Activated CD4-positive, alpha-beta memory T cell treated with anti-CD3 and anti-CD28 coated beads for 36 hours (primary cell): Measurements from ENCODE around the gene ANO8. TPM values are rescaled to one million over a fixed set of nuclear protein-coding genes. Genes with fewer than 3 reads are reported as not detected.

Source experiments
- CTCF ChIA-PET: fragments of 350-600 bp; sonication (Branson Sonifier 250); formaldehyde crosslinking; loops from one replicate; lab custom pipeline; 2021; ENCODE audit warnings: antibody characterized with exemption, inconsistent platforms; lab: Charles Lee
- POLR2A ChIA-PET: fragments of 350-600 bp; sonication (Branson Sonifier 250); formaldehyde crosslinking; loops from one replicate; lab custom pipeline; 2021; ENCODE audit warnings: antibody characterized with exemption; lab: Charles Lee
- DNase-seq: peaks from one replicate; pipeline ENCODE4 v3.0.0-alpha.2; 2020
- H3K27ac Mint-ChIP-seq: one replicate; pipeline ENCODE4 v1.8.0; 2021; ENCODE audit warnings: mixed read lengths
- H3K27me3 Mint-ChIP-seq: one replicate; pipeline ENCODE4 v1.8.0; 2021; ENCODE audit warnings: mixed read lengths
- H3K36me3 Mint-ChIP-seq: one replicate; pipeline ENCODE4 v1.8.0; 2021; ENCODE audit warnings: mixed read lengths
- H3K4me1 Mint-ChIP-seq: one replicate; pipeline ENCODE4 v1.8.0; 2021; ENCODE audit warnings: low read depth, mixed read lengths
- H3K4me3 Mint-ChIP-seq: one replicate; pipeline ENCODE4 v1.8.0; 2021; ENCODE audit warnings: mild to moderate bottlenecking, mixed read lengths
- H3K9me3 Mint-ChIP-seq: one replicate; pipeline ENCODE4 v1.8.0; 2021; ENCODE audit warnings: mixed read lengths
- intact Hi-C: fragments of 100-400 bp; cut with micrococcal nuclease; formaldehyde crosslinking; loops from one replicate; pipeline ENCODE4 v1.15.1; 2023
- total RNA-seq, 2 experiments: library from RNA; stranded (reverse); gene quantifications; one replicate each; pipeline ENCODE4 v1.2.3, GENCODE V29; 2021

The ANO8 gene
- total RNA-seq, 2 experiments from 2014 or later = 5.8 to 6.0 TPM

GRCh38 chr19:17325881-17326594 lies 8.6 kb downstream of the ANO8 start:
- Mint-ChIP-seq H3K9me3 (no peaks in the 10 kb centered on the region), H3K36me3 (peaks cover 5% of the 10 kb centered on the region), H3K4me1 (peaks cover 3% of the 10 kb centered on the region), H3K4me3 (no peak overlapping the region), H3K27me3 (no peaks in the 10 kb centered on the region), H3K27ac (no peak overlapping the region)
- intact Hi-C loops = no loop called here
- ChIA-PET CTCF (no interaction called here), POLR2A (interaction anchor here (0.5 to 1.0 kb wide), 2 partner anchors 17 to 73 kb away, joined by 3 to 4 read pairs; partner anchors contain the start of gene DDA1)
- no peak for DNase-seq

- peaks cover 3% of the 10 kb centered on the region for H3K4me1 Mint-ChIP-seq
- peaks cover 7% of the 10 kb centered on the region for H3K36me3 Mint-ChIP-seq
- ChIA-PET CTCF (no interaction called here), POLR2A (no interaction called here)
- H3K27ac Mint-ChIP-seq = no peak overlapping the region
- no peaks in the 10 kb centered on the region for H3K9me3 Mint-ChIP-seq
- no peak for DNase-seq
- H3K4me3 Mint-ChIP-seq = no peak overlapping the region
- intact Hi-C loops = no loop called here
- H3K27me3 Mint-ChIP-seq = no peaks in the 10 kb centered on the region
Measured at GRCh38 chr19:17325133-17325532, 9.5 kb downstream of the ANO8 start.

GRCh38 chr19:17324357-17325114 lies 10.1 kb downstream of the ANO8 start:
- peaks cover 13% of the 10 kb centered on the region for H3K36me3 Mint-ChIP-seq
- intact Hi-C loops = no loop called here
- H3K4me1 Mint-ChIP-seq = no peaks in the 10 kb centered on the region
- H3K9me3 Mint-ChIP-seq = no peaks in the 10 kb centered on the region
- no peaks in the 10 kb centered on the region for H3K27me3 Mint-ChIP-seq
- ChIA-PET POLR2A (no interaction called here), CTCF (interaction anchor here (0.8 kb wide), 1 partner anchor 9 kb away, joined by 3 read pairs; no protein-coding TSS in a partner anchor)
- no peak overlapping the region for H3K4me3 Mint-ChIP-seq
- no peak for DNase-seq
- H3K27ac Mint-ChIP-seq = no peak overlapping the region

GRCh38 chr19:17323964-17324332 lies 10.7 kb downstream of the ANO8 start:
- no peak overlapping the region for H3K4me3 Mint-ChIP-seq
- peak; percentile 49 for DNase-seq

GRCh38 chr19:17323300-17323963 lies 11.2 kb downstream of the ANO8 start:
- ChIA-PET POLR2A (no interaction called here), CTCF (no interaction called here)
- no peaks in the 10 kb centered on the region for H3K27me3 Mint-ChIP-seq

More at GRCh38 chr19:17323964-17324332, 10.7 kb downstream of the ANO8 start:
- ChIA-PET CTCF (interaction anchor here (0.8 kb wide), 1 partner anchor 10 kb away, joined by 3 read pairs; no protein-coding TSS in a partner anchor), POLR2A (no interaction called here)
- intact Hi-C loops = no loop called here
- Mint-ChIP-seq H3K36me3 (peaks cover 15% of the 10 kb centered on the region), H3K27me3 (no peaks in the 10 kb centered on the region), H3K4me1 (no peaks in the 10 kb centered on the region), H3K9me3 (no peaks in the 10 kb centered on the region), H3K27ac (no peak overlapping the region)

GRCh38 chr19:17322854-17323253 lies 11.8 kb downstream of the ANO8 start:
- POLR2A ChIA-PET = no interaction called here
- CTCF ChIA-PET = no interaction called here
- no peak for DNase-seq
- intact Hi-C loops = no loop called here
- H3K4me3 Mint-ChIP-seq = no peak overlapping the region
- no peaks in the 10 kb centered on the region for H3K27me3 Mint-ChIP-seq
- H3K9me3 Mint-ChIP-seq = no peaks in the 10 kb centered on the region
- no peak overlapping the region for H3K27ac Mint-ChIP-seq
- no peaks in the 10 kb centered on the region for H3K4me1 Mint-ChIP-seq
- H3K36me3 Mint-ChIP-seq = peaks cover 16% of the 10 kb centered on the region

More at GRCh38 chr19:17323300-17323963, 11.2 kb downstream of the ANO8 start:
- H3K4me1 Mint-ChIP-seq = no peaks in the 10 kb centered on the region
- no peak overlapping the region for H3K4me3 Mint-ChIP-seq
- no peak for DNase-seq
- no peaks in the 10 kb centered on the region for H3K9me3 Mint-ChIP-seq
- H3K36me3 Mint-ChIP-seq = peaks cover 15% of the 10 kb centered on the region
- intact Hi-C loops = no loop called here
- no peak overlapping the region for H3K27ac Mint-ChIP-seq

GRCh38 chr19:17321655-17322489 lies 12.8 kb downstream of the ANO8 start:
- intact Hi-C loops = no loop called here
- ChIA-PET POLR2A (interaction anchor here (1.3 kb wide), 1 partner anchor 13 kb away, joined by 3 read pairs; the partner anchor contains the start of gene DDA1), CTCF (no interaction called here)
- Mint-ChIP-seq H3K4me1 (no peaks in the 10 kb centered on the region), H3K27ac (no peak overlapping the region), H3K36me3 (peaks cover 17% of the 10 kb centered on the region), H3K27me3 (no peaks in the 10 kb centered on the region), H3K9me3 (no peaks in the 10 kb centered on the region), H3K4me3 (no peak overlapping the region)
- no peak for DNase-seq

GRCh38 chr19:17320435-17320834 lies 14.2 kb downstream of the ANO8 start:
- Mint-ChIP-seq H3K9me3 (no peaks in the 10 kb centered on the region), H3K36me3 (peaks cover 25% of the 10 kb centered on the region), H3K27ac (no peak overlapping the region), H3K4me1 (peaks cover 6% of the 10 kb centered on the region), H3K4me3 (no peak overlapping the region), H3K27me3 (no peaks in the 10 kb centered on the region)
- ChIA-PET POLR2A (interaction anchor here (1.3 kb wide), 1 partner anchor 11 kb away, joined by 3 read pairs; the partner anchor contains the start of gene DDA1), CTCF (no interaction called here)
- intact Hi-C loops = no loop called here
- DNase-seq = no peak

GRCh38 chr19:17319473-17320238 lies 15.0 kb downstream of the ANO8 start:
- POLR2A ChIA-PET = no interaction called here

GRCh38 chr19:17318966-17319365 lies 15.7 kb downstream of the ANO8 start:
- ChIA-PET POLR2A (no interaction called here), CTCF (interaction anchor here (0.9 kb wide), 1 partner anchor 12 kb away, joined by 3 read pairs; no protein-coding TSS in a partner anchor)
- DNase-seq = no peak
- Mint-ChIP-seq H3K4me1 (peaks cover 6% of the 10 kb centered on the region), H3K4me3 (no peak overlapping the region), H3K36me3 (peaks cover 28% of the 10 kb centered on the region), H3K27me3 (no peaks in the 10 kb centered on the region), H3K27ac (no peak overlapping the region), H3K9me3 (no peaks in the 10 kb centered on the region)
- intact Hi-C loops = no loop called here

More at GRCh38 chr19:17319473-17320238, 15.0 kb downstream of the ANO8 start:
- intact Hi-C loops = no loop called here
- Mint-ChIP-seq H3K27ac (no peak overlapping the region), H3K4me3 (no peak overlapping the region), H3K36me3 (peaks cover 25% of the 10 kb centered on the region), H3K4me1 (peaks cover 6% of the 10 kb centered on the region), H3K27me3 (no peaks in the 10 kb centered on the region), H3K9me3 (no peaks in the 10 kb centered on the region)
- CTCF ChIA-PET = interaction anchor here (0.9 kb wide), 1 partner anchor 11 kb away, joined by 3 read pairs; no protein-coding TSS in a partner anchor
- DNase-seq = no peak
